LNCAP (cell line): ENCODE results near the gene LFNG.

Source experiments
- TF ChIP-seq, protein P1 (sequence below): fragments of 450-650 bp; IDR thresholded peaks from 2 replicates; pipeline ENCODE4 v1.5.1; 2017; ENCODE audit warnings: mild to moderate bottlenecking

The LFNG gene

DNA sequence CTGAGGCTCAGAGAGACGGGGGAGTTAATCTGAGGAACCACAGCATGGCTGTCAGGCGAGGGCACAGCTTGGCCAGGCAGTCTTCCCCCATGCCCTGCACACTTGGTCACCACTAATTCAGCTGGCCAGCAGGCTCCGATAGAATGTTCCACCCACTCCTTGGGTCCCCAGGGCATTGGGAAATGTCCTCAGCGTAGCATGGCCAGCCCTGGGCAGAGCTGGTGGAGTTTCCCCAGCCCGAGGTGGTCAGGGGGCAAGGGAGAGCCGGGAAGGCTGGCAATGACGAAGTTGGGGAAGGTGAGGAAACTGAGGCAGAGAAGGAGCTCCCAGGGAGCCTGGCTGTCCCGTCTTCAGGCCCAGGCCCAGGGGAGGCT lies 31.3 kb upstream of the LFNG start:
- TF ChIP-seq, protein P1, sequence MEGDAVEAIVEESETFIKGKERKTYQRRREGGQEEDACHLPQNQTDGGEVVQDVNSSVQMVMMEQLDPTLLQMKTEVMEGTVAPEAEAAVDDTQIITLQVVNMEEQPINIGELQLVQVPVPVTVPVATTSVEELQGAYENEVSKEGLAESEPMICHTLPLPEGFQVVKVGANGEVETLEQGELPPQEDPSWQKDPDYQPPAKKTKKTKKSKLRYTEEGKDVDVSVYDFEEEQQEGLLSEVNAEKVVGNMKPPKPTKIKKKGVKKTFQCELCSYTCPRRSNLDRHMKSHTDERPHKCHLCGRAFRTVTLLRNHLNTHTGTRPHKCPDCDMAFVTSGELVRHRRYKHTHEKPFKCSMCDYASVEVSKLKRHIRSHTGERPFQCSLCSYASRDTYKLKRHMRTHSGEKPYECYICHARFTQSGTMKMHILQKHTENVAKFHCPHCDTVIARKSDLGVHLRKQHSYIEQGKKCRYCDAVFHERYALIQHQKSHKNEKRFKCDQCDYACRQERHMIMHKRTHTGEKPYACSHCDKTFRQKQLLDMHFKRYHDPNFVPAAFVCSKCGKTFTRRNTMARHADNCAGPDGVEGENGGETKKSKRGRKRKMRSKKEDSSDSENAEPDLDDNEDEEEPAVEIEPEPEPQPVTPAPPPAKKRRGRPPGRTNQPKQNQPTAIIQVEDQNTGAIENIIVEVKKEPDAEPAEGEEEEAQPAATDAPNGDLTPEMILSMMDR = no peak

DNA sequence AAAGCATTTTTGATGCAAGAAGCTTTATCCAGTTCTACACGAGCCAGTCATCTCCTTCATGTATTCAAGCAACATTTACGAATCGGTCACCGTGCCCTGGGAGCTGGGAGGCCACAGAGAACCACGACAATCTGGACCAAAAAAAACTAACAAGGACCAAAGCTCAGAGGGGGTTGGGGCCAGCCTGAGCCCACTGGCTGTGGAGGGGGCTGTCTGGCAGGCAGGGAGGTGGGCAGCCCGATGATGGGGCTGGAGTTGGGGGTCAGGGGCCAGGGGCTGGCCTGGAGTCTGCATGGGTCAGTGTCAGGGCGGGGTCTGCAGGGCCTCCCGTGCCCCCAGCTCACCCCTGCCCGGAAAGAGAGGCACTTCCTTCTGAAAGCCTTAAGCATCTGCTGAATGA lies 30.9 kb upstream of the LFNG start:
- TF ChIP-seq, protein P1 = no peak

DNA sequence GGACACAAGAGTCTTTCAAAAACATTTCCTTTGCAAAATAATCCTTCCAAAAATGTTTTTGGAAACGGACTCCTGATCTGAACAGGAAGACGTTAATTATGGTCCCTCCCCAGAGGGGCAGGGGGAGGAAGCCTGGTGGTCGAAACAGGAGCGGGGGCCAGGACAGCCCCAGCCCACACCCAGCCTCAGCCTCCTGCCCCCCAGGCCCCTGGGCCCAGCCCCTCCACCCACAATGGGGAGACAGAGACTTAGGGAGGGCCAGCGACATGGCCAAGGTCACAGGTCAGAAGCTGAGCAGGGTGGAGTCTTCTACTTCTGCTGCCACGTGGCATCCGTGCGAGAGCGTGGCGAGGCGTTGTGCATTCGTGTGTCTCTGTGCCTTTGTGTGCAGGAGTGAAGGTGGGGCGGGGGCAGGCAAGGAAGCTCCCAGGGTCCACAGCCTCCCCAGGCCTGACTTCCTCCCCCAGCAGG lies 29.4 kb upstream of the LFNG start:
- TF ChIP-seq, protein P1 = no peak

DNA sequence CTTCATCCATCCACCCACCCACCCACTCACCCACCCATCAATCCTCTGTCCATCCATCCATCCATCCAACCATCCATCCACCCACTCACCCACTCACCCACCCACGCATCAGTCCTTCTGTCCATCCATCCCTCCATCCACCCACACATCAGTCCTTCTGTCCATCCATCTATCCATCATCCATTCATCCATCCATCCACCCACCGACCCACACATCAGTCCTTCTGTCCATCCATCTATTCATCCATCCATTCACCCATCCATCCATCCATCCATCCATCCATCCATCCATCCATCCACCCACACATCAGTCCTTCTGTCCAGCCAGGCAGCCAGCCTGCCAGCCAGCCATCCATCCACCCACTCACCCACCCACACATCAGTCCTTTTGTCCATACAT lies 27.5 kb upstream of the LFNG start:
- TF ChIP-seq, protein P1 = no peak

DNA sequence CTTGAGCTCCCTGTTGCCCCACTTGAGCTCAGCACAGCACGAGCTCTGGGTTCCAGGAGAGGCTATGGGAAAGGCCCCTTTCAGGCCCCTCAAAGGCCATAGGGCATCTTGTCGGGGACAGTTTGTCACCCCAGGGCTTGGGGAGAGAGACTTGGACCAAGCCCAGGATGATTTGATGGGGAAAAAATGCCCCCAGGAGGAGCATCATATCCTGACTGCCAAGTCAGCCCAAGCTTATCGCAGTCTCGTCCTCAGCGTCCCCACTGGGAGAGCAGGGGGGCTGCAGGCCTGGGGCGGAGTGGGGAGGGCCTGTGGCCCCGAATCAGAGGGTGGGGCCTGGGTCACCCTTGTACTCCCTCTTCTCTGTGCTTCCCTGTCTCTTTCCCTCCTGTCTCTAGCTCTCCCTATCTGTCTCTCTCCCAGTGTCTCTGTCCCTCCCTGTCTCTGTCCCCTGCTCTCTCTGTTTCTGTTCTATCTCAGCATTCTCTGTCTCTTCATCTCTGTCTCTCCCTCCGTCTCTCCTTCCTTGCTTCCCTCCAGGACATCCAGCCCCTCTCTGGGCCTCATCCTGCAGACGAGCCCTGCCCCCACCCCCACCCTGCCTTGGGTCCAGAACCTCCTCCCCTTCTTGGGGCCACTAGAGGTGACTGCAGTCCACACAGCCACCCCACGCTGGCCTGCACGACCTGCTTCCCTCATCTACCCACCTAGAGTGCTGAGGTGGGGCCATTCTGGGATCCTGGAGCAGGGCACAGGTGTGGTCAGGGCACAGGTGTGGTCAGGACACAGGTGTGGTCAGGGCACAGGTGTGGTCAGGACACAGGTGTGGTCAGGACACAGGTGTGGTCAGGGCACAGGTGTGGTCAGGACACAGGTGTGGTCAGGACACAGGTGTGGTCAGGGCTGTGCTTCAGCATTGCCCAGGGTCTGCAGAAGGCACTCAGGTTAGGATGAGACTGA lies 26.1 kb upstream of the LFNG start:
- TF ChIP-seq, protein P1 = no peak

DNA sequence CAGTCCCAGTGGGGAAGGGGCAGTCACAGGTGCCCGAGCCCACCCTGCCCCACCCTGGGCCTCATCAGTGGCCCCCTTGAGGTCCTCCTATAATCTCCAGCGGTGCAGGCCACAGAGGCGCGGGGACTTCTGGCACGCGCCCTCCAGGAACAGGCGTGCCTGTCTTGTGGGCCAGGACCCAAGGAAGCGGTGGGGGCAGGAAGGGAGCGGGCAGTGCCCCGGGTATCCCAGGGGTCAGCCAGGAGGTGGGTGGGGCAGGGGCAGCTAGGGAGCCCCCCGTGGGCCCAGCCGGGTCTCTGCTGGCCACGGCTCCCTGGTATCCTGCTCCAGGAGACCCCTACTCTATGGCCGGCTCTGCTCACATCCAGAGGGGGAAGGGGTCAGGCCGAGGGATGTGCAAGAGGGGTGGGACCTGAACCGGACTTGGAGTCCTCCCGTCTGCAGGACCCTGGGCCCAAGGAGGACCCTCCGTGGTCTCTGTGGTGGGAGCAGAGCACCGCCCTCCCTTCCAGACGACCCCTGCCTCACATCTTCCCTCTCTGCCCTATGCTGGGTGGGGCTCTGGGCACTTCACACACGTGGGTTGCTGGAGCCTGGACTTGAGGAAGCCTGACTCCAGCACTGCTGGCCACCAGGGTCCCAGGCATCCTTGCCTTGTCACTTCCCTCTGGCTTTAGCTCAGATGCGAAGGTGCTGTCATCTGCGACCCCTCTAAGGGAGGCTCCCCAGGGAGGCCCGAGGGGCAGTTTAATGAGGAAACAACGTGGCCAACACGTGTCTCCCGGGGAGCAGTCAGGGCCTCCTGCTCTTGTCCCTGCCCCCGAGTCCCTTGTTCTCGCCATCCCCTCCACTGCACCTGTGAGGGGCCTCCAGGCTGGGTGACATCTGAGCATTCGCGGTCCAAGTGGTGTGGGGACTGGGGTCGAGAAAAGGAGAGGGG lies 25.1 kb upstream of the LFNG start:
- TF ChIP-seq, protein P1 = no peak
